ENCODE data around the gene ECT2L. TPM values are rescaled to one million over a fixed set of nuclear protein-coding genes. Genes with fewer than 3 reads are reported as not detected.

ECT2L gene
- total and polyA plus RNA-seq, 2 of the 4 experiments (the other 2 are of a cell fraction), result not detected

GRCh38 chr6:138833816-138834539, 38.1 kb downstream of the ECT2L start:
- no peak overlapping the region for H3K14ac ChIP-seq (replicated peaks; ENCODE audit: low read depth, low read length)
- no peak overlapping the region for H2BK15ac ChIP-seq (ENCODE audit: low read depth, low read length)

More at GRCh38 chr6:138833816-138834539, 38.1 kb downstream of the ECT2L start:
- no peaks in the 10 kb centered on the region for H3K9me1 ChIP-seq (ENCODE audit: insufficient read depth, low read length)
- H2BK5ac ChIP-seq (ENCODE audit: low read depth, low read length, poor library complexity, severe bottlenecking), result no peak overlapping the region
- intact Hi-C loops (cut with micrococcal nuclease) (no loop called here), in situ Hi-C loops (cut with MboI; ENCODE audit: low sequenced_read_pairs) (no loop called here), dilution Hi-C loops (cut with HindIII; ENCODE audit: low sequenced_read_pairs, unreplicated experiment) (no loop called here)
- no CpG with 5 or more reads among the region's 4 CpGs for WGBS, 2 experiments (ENCODE audit: extremely low coverage in 2 of 2, insufficient read length in 1 of 2)
- H3K27me3 ChIP-seq (ENCODE audit: control insufficient read depth, insufficient read depth, low read length), result no peaks in the 10 kb centered on the region
- ATAC-seq (ENCODE audit: low read depth) (no peak), DNase-seq (no peak)
- no peak overlapping the region for H3K4me3 ChIP-seq (ENCODE audit: insufficient read depth, low read depth, low read length)
- H4K8ac ChIP-seq (ENCODE audit: low read depth in 2 of 2, low read length in 2 of 2), result no peak overlapping the region
- H2BK20ac ChIP-seq (ENCODE audit: low read depth, low read length), result no peak overlapping the region
- H2AFZ ChIP-seq (replicated peaks; ENCODE audit: low read length, poor library complexity), result no peak overlapping the region
- no TSS peak for BruUV-seq (replicated peaks)
- H3K4ac ChIP-seq (ENCODE audit: low read depth, low read length), result no peak overlapping the region
- H3K36me3 ChIP-seq (ENCODE audit: control insufficient read depth, insufficient read depth, low read length), result no peaks in the 10 kb centered on the region
- ChIA-PET CTCF (no interaction called here), POLR2A (ENCODE audit: unreplicated experiment) (no interaction called here)
- H3K4me1 ChIP-seq (ENCODE audit: control insufficient read depth, insufficient read depth, low read length), result no peaks in the 10 kb centered on the region
- no peak overlapping the region for H4K91ac ChIP-seq (ENCODE audit: insufficient read depth, low read depth, low read length)
- H4K20me1 ChIP-seq (ENCODE audit: insufficient read depth, low read length), result no peaks in the 10 kb centered on the region
- H3K27ac ChIP-seq (ENCODE audit: insufficient read depth, low read length), result no peak overlapping the region
- no peak overlapping the region for H2BK120ac ChIP-seq (ENCODE audit: low read depth, low read length)
- H4K5ac ChIP-seq (ENCODE audit: low read depth, low read length), result no peak overlapping the region
- H2AK9ac ChIP-seq (replicated peaks; ENCODE audit: low read depth, low read length, poor library complexity), result no peak overlapping the region
- H2AK5ac ChIP-seq (ENCODE audit: low read depth, low read length), result no peak overlapping the region
- no peak for TF ChIP-seq MAFK (IDR thresholded peaks at IDR 0.05; ENCODE audit: low read depth, low read length)
- TF ChIP-seq RCOR1 (IDR thresholded peaks at IDR 0.05; ENCODE audit: insufficient replicate concordance, low read length), result no peak
- TF ChIP-seq CHD1 (IDR thresholded peaks at IDR 0.05; ENCODE audit: low read depth, low read length), result no peak
- no peak for TF ChIP-seq POLR2A (IDR thresholded peaks at IDR 0.05; ENCODE audit: low read depth, low read length)
- TF ChIP-seq ELK1 (IDR thresholded peaks at IDR 0.05; ENCODE audit: borderline replicate concordance, low read depth, low read length), result no peak
- TF ChIP-seq CTCF (conservative IDR thresholded peaks at IDR 0.05; ENCODE audit: low read depth, low read length), result no peak
- no peak for TF ChIP-seq USF2 (IDR thresholded peaks at IDR 0.05; ENCODE audit: low read depth, low read length)
- no peak overlapping the region for H3K23ac ChIP-seq (ENCODE audit: low read depth, low read length)
- no peak overlapping the region for H3K9ac ChIP-seq (ENCODE audit: low read depth, low read length)
- no peaks in the 10 kb centered on the region for H3K9me3 ChIP-seq (ENCODE audit: control insufficient read depth, insufficient read depth, low read length)
- H3K56ac ChIP-seq (ENCODE audit: extremely low read depth, insufficient read depth, low read length), result no peak overlapping the region
- H3K79me1 ChIP-seq (ENCODE audit: low read depth in 1 of 2, low read length in 2 of 2), result no peaks in the 10 kb centered on the region
- H3K18ac ChIP-seq (ENCODE audit: low read depth, low read length), result no peak overlapping the region
- no peak overlapping the region for H3K4me2 ChIP-seq (ENCODE audit: low read depth, low read length)
